Stimulated activated CD4-positive, alpha-beta T cell treated with anti-CD3 and anti-CD28 coated beads, Interleukin-15, amount 100 ng/mL, for 48 hours (primary cell): ENCODE results near the gene ZNF487.
"Not testable (repeated sequence)": the region's sequence is repeated elsewhere in the genome, so short reads cannot be mapped to it uniquely, and the experiment has no call there.

Experiments used
- DNase-seq, 2 donors: peaks; one replicate each; pipeline ENCODE4 v3.0.0-alpha.2; 2020; ENCODE audit warnings: low read depth in 2 of 2

The ZNF487 gene

DNA sequence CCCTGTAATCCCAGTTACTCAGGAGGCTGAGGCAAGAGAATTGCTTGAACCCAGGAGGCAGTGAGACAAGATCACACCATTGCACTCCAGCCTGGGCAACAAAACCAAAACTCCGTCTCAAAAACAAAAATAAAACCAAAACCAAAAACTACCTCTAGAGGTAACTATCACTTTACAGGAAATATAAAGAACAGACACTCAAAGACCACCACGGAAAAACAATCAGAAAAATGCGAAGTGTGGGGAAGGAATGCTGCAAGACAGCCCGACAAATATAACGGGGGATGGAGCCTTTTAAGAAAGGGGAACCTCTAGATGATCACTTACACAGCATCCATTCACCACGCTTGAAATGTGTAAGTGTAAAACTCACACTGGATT, 32.2 kb upstream of the ZNF487 start:
- DNase-seq: no peak

DNA sequence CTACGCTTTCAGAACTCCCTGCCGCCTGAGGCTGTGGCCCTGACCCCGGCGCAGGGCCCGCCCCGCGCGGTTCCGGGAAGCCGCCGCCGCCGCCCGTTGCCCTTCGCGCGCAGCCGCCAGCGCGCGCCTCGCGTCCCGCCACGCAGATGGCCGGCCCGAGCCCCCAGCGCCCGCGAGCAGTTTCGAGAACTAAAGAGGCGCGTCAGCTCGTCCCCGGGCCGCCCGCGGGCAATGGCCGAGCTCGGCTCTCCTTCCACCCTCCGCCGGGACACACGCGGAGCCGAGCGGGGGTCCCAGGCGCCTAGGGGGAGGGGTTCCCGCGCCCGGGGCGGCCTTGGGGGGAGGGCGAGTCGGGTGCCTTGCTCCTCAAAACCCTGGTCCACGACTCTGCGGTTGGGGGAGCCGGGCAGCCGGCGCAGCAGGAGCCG, 29.7 kb upstream of the ZNF487 start:
- DNase-seq: peak; percentile 35 to 40

DNA sequence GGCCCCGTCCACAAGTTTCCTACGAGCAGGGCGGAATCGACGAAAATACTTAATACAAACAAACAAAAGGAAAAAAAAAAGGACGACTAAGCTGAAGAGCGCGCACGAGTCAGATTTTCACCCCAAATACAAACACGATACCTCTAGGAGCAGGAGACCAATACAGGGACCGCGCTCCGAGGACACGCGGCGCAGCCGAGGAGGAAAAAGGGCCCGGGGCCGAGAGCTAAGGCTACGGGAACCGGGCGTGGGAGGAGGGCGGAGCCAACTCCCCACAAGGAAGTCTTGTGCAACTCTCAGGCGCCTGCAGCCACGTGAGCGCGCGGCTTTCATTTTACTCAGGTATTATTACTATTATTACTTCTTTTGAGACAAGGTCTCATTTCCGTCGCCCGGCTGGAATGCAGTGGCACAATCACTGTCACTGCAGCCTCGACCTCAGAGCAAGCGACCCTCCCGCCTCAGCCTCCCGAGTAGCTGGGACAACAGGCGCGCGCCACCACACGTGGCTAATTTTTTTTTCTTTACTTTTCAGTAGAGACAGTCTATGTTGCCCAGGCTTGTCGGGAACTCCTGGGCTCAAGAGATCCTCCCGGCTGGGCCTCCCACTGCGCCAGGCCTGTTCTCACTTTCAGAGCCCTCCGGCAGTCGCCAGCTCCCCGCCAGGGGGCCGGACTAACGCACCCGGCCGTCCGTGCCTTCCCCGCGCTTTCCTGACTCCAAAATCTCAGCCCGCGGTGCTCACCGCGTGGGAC, 29.2 kb upstream of the ZNF487 start:
- peak; percentile 86 to 89 for DNase-seq

DNA sequence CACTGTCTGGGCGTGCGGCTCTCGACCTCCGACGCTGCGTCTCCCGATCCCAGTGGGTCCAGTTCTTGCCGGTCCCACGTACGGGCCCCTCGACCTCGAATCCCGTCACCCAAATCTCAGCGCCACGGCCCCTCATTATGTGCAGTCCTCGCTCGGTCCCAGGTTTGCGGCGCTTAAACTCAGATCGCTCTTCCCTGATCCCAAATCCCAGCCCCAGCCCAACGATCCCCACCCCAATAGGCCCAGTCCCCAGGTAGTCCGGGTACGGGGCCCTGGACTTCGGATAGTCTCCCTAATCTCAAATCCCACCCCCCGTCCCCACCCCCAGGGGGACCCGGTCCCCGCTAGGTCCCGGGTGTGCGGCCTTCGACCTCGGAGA, 28.6 kb upstream of the ZNF487 start:
- DNase-seq: no peak

DNA sequence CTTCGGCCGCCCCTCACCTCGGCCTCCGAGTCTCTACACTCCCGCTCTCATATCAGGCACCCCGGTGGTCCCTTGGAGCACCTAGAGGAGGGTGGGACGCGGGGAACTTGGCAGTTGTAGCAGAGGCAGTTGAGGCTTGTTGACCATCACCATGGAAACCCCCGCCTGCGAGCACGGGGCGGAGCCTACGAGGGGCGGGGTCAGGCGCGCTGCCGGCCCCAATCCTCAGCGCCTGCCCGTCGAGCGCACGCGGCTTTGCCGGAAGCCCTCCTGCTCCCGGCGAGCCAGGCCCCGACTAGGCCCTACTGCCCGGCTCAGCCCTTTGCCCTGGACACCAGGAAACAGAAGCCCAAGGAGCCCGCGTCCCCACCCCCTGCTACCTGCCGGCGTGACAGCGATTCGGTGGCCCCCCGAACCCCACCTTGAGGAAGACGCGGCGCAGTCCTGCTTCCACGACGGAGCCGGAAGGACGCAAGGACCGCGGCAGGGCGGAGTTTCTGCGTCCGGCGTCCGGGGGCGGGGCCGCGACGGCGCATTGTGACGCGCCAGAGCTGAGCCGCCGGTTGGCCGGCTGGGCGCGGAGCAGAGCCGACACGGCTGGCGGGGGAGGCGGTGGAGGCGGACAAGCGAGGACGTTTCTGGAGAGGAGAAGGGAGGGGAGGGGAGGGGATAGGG, 28.1 kb upstream of the ZNF487 start, which contains the start of gene HNRNPF:
TSS of gene HNRNPF (minus strand) at position 477 of the 675 bp plus-strand sequence. CDS start 21,302 bp downstream, outside the sequence.
- DNase-seq: peak; percentile 89 to 93

DNA sequence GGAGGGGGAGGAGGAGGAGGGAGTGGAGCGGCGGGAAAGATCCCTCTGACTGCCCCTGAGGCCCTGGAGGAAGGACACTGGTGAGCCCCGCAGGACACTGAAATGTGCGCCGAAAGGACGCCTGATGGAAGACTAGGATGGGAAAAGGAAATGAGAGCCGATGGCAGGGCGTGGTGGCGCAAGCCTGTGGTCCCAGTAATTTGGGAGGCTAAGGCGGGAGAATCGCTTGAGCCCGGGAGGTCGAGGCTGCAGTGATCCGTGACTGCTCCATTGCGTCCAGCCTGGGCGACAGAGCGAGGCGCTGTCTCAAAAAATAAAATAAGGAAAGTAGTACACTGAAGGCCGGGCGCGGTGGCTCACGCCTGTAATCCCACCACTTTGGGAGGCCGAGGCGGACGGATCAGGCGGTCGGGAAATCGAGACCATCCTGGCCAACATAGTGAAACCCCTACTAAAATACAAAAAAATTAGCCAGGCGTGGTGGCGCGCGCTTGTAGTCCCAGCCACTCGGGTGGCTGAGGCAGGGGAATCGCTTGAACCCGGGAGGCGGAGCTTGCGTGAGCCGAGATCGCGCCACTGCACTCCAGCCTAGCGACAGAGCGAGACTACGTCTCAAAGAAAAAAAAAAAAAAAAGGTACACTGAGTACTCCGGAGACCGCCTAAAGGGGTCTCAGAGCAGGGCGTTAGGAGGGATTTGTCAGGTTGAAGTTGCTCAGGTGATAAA, 27.4 kb upstream of the ZNF487 start:
- peak; percentile 61 to 62 for DNase-seq

DNA sequence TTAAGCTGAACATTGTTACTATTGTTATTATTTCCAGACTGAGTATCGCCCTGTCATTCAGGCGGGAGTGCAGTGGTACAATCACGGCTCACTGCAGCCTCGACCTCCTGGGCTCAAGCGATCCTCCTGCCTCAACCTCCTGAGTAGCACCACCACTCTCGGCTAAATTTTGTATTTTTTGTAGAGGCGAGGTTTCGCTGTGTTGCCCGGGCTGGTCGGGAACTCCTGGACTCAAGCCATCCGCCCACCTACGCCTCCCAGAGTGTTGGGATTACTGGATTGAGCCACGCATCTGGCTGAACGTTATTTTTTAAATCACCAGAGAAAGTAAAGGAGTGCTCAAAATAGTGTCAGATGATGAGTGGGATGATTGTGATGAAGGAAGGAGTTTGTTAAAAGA, 26.6 kb upstream of the ZNF487 start:
- DNase-seq: no peak

DNA sequence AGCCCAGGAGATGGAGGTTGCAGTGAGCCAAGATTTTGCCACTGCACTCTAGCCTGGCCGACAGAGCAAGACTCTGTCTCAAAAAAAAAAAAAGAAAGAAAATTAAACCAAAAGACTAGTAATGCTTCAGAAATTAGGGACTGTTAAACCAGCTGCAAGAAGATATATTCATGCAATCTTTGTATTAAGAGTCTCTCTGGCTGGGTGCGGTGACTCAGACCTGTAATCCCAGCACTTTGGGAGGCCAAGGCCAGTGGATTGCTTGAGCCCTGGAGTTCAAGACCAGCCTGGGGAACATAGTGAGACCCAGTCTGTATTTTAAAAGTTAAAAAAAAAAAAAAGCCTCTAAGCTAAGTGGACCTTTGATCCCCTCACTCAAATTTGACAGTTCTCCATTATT, 25.4 kb upstream of the ZNF487 start:
- DNase-seq: no peak

DNA sequence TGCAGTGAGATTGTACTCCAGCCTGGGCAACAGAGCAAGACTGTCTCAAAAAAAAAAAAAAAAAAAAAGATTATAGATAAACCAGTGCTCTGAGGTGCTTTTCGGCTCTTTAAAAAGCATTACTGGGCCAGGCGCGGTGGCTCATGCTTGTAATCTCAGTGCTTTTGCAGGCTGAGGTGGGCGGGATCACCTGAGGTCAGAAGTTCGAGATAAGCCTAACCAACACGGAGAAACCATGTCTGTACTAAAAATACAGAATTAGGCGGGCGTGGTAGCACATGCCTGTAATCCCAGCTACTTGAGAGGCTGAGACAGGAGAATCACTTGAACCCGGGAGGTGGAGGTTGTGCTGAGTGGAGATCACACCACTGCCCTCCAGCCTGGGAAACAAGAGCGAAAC, 21.4 kb upstream of the ZNF487 start:
- DNase-seq: no peak

DNA sequence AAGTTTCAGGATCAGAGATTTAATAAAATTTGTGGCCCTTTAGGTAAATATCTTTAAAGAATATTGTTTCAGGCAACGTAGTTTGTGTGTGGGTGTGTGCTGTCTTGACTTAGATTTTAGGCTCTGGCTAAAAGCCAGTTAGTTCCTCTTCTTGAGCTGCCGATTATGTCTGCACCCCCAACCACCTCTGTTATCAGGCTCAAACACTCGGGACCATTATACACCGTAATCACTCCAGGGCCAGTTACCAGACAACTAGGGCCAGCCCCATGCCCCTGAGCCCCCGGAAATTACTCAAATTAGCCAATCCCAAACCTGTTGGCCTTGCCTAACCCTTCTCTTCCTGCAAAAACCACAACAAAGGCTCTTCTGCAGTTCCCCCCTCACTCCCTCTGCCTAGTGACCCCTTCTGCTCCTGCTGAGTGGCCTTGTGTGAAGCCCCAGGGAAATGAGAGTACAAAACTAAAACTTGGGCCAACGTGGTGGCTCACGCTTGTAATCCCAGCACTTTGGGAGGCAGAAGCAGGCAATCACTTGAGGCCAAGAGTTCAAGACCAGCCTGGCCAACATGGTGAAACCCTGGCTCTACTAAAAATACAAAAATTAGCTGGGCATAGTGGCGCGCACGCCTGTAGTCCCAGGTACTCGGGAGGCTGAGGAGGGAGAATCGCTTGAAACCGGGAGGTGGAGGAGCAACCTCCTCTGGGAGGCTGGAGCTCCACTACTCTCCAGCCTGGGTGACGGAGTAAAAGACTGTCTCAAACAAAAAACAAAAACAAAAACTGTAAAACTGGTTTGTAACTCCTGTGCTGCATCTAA, 18.8 kb upstream of the ZNF487 start:
- DNase-seq: peak in 1 of 2 donors; percentile 30

DNA sequence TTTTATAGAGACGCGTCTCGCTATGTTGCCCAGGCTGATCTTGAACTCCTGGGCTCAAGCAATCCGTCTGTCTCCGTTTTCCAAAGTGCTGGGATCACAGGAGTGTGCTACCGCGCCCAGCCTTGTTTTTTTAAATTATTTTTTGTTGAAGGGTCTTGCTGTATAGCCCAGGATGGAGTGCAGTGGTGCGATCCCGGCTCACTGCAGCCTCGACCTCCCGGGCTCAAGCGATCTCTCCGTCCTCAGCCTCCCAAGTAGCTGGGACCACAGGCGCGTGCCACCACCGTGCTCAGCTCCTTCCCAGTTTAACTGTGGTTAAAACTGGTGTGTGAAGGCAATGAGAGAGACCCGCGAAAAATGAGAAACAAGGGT, 16.9 kb upstream of the ZNF487 start:
- no peak for DNase-seq

DNA sequence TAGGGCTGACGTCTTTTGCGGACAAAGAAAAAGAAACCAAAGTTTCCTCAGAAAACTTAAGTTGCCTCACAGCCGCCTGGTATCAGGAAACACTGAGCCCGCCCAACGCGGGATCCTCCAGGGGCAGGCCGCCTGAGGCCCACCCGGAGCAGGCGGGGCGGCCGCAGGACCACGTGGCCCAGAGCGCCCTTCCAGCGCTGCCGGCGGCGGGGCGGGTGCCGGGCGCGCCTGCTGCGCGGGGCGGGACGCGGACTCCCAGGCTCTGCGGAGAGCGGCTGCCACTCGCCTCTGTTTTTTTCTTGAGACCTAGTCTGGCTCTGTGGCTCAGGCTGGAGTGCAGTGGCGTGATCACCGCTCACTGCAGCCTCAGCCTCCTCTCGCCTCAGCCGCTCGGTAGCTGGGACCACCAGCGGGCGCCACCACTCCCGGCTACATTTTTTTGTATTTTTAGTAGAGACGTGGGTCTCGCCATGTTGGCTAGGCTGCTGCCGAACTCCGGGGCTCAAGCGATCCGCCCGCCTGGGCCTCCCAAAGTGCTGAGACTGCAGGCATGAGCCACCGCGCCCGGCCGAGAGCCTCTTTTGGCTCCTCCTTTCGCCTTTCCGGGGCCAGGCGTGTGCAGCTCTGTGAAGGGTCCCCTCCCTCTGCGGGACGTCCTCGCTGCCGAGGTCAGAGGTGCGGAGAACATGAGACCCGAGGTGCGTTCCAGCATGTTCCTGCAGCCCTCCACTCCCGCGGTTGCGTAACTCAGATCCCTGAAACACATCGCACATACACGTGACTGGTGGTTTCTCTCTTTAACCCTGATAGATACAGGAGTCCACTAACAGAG, 16.3 kb upstream of the ZNF487 start:
- DNase-seq: peak; percentile 76 to 81

DNA sequence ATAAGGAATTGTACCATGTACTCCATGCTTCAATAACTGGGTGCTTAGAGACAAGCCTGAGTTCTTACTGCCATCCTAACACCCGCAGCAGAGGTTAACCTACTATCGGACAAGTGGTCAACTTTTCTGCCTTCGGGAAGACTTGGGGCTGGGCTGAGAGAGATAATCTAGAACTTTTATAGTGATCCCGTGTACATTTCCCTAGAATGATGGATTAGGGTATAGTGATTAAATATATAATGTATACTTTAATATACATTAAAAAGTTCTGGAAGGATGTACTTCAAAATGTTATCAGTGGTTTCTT, 15.8 kb upstream of the ZNF487 start:
- DNase-seq: no peak

DNA sequence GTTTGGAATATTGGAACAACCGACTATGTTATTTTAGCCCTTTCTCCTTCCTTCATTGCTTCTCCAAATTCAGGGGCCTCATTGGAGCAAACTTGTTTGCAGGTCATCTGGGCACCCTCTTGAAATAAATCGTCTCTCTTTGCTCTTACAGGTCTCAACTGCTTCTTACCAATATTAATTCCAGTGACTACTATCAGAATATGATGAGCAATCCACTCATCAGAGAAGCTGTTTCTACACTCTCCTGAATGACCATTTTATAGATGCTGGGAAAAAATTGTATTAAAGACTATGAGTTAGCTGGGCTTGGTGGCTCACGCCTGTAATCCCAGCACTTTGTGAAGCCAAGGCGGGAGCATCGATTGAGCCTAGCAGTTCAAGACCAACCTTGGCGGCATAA, 15.4 kb upstream of the ZNF487 start:
- DNase-seq: no peak

DNA sequence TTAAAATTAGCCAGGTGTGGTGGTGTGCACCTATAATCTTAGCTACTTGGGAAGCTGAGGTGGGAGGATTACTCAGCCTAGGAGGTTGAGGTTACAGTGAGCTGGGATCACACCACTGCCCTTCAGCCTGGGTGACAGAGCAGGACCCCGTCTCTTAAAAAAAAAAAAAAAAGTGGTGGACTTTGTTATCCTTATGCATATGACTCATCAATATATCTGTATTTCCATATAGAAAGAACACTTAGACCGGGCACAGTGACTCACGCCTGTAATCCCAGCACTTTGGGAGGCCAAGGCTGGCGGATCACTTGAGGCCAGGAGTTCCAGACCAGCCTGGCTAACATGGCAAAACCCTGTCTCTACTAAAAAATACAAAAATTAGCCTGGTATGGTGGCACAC, 15.0 kb upstream of the ZNF487 start:
- not testable (repeated sequence) for DNase-seq

DNA sequence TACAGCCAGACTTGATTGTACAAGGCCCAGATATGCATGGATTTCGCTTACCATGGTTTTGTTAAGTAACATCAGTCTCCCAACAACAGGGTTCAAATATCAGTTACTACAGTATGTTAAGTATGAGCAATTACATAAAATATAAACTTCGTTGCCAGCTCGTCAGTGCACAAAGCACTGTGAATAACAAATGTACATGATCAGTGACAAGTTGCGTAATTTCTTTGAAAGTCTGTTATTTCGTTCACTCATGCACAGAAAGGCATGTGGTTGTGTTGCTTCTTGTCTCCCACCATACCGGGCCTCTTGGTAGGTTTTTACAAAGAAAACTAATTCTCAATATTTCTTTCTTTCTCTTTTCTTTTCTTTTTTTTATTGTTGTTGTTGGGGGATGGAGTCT, 12.5 kb upstream of the ZNF487 start:
- DNase-seq: no peak

DNA sequence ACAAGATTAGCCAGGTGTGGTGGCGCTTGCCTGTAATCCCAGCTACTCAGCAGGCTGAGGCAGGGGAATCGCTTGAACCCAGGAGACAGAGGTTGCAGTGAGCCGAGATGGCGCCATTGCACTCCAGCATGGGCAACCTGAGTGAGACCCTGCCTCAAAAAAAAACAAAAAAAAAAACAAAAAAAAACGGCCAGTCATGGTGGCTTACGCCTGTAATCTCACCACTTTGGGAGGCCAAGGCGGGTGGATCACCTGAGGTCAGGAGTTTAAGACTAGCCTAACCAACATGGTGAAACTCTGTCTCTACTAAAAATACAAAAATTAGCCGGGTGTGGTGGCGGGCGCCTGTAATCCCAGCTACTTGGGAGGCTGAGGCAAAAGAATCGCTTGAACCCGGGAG, 10.4 kb upstream of the ZNF487 start:
- not testable (repeated sequence) for DNase-seq

DNA sequence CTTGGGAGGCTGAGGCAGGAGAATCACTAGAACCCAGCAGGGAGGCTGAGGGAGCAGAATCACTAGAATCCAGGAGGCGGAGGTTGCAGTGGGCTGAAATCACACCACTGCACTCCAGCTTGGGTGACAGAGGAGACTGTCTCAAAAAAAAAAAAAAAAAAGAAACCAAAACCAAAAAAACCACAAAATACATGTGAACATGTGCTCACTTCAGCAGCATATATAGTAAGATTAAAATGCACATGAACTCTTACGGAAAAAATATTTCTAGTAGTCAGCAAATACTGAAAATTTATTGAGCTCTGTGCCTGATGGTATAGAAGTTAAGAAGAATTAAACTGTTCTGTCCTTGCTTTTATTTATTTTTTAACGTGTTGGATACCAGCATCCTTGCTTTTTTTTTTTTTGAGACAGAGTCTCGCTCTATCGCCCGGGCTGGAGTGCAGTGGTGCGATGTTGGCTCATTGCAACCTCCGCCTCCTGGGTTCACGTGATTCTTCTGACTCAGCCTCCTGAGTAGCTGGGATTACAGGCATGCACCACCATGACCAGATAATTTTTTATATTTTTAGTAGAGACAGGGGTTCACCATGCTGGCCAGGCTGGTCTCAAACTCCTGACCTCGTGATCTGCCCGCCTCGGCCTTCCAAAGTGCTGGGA, 9.6 kb upstream of the ZNF487 start:
- DNase-seq: peak; percentile 30 to 48

DNA sequence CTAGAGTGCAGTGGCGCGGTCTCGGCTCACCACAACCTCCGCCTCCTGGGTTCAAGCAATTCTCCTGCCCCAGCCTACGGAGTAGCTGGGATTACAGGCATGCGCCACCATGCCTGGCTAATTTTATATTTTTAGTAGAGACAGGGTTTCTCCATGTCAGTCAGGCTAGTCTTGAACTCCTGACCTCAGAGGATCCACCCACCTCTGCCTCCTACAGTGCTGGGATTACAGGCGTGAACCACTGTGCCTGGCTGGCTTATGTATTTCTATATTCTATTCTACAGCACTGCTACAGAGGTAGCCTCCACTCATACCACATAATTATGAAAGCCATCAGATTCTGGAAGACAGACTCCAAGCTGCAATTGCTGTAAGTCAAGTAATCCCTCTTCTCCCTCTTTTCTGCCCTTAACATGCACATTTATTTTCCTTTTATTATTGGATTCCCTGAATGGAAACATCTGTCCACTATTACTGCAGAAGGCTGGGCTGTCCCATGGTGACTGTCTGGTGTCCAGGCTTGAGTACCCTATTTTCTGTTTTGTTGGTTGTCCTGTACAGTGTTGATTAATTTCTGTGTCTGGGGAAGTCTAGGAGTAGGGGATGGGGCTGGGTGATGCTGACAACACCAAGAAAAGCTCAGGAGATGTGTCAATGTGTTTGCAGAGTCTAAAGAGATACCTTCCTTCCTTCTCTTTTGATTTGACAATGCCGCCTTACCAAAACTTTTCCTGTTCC, 5.8 kb upstream of the ZNF487 start:
- no peak for DNase-seq
